Skeletal muscle cell (primary cell): ENCODE measurements around the gene CCR6.
"Not testable (repeated sequence)": the region's sequence is repeated elsewhere in the genome, so short reads cannot be mapped to it uniquely, and the experiment has no call there.

Experiments used
- DNase-seq: peaks from one replicate; pipeline ENCODE4 v3.0.0-alpha.2; 2010; ENCODE audit warnings: low read depth
- H3K4me3 ChIP-seq: 2 replicates; pipeline ENCODE4 v1.5.1; 2011; ENCODE audit warnings: low read depth, mild to moderate bottlenecking, control low read depth, low read length, moderate library complexity

The CCR6 gene

DNA sequence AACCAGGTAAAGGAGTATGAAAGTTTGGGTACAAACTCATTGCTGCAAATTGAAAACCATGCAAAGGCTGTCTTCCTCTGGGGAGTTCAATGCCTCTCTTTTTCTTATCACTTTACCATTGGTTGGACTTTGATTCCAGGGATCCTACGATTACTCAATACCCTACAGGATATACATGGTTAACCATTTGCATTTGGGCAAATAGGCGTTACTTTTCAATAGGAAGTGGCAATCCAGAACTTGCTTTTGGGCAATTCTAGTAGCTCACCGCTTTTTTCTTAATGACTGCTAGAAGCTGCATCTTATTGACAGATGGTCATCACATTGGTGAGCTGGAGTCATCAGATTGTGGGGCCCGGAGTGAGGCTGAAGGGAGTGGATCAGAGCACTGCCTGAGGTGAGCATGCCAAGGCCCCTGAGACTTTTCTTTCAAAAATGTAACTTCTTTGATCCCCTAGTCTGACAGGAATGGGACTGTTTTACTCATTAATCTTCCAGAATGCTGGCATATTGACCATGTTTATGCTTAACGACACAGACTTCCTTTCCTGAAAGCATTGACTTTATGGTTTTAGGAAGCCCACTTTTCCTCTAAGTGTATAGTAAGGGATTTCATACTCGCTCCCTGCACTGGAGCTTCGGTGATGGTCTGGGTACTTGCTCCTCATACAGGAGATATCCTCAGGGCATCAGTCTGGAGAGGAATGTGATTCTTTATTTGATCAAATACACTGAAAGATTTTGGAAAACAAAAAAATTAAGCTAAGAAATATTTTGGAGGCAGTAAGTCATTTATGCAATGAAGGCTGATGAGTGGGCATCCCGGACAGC is at the start of gene CCR6:
Gene CCR6 (plus strand): TSS at position 270 of the 831 bp plus-strand sequence. CDS start 13,039 bp downstream, outside the sequence.
- no peak for DNase-seq

DNA sequence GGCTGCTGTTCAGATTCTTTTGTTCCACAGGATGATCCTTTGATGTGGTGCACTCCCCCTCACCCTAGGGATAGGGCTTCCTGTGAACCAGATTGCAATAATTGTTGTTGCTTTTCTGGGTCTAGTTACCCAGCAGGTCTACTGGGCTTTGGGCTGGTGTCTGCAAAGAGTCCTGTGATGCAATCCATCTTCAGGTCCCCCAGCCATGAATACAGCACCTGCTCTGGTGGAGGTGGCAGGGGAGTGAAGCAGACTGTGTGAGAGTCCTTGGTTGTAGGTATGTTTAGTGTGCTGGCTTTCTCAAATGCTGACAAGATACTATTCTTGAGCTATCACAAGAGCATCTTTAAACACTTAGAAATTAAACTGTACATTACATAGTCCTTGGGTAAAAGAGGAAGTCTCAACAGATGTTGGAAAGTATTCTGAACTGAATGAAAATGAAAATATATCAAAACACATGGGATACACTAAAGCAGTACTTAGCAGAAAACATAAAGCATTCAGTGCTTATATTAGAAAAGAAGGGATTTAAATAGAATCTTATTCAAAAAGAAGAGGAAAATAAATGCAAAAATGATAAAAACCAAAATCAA is 49.1 kb upstream of the CCR6 start:
- no peak for DNase-seq
- no peak overlapping the region for H3K4me3 ChIP-seq

More for the DNA sequence above, at the start of gene CCR6:
- no peak within 1 kb of the TSS for H3K4me3 ChIP-seq

DNA sequence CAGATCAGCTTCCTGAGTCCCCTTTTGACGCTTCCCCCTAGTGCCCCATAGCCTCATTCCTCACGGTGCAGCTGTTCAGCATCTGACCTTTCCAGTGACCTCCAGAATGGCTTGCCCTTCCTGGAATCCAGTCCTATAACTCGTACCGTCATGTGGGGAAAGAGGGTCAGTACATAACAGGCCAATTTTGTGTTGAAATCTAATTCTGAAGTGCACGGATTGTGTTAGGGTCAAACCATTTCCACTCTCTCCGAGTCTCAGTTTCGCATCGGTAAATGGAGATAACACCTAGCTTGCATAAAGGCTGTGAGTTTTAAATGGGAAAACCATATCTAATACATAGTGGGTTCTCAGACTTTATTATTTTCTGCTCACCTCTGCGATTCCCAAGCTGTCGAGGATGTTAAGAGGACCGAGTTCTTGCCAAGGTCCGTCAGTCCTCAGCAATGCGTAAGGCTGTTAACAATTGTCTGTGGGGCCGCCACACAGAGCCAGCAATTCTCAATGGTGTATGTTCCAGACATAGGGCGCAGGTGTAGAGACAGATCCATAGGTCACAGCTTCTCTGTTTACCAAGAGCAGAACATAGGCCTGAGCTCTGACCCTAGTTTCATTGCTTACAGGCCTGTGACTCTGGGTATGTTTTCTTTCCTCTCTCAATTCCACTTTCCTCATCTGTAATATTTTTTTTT is 45.5 kb upstream of the CCR6 start:
- H3K4me3 ChIP-seq = no peak overlapping the region
- no peak for DNase-seq

DNA sequence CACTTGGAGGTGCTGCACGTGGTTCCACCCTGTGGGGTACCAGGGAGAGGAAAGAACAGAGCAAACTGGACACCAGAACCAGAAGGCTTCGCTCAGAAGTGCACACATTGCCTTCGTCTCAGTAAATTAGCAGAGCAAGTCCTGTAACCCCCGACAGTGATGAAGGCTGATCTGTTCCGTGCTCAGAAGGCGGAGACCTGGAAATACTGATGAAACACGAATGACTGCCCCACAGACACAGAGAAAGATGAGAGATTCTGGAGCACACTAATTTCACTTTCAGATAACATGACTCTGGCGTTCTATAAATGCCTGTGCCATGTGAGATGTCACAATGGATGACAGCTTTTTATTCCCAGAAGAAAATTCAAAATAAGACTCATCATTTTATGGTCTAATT is 44.2 kb upstream of the CCR6 start:
- no peak for DNase-seq
- H3K4me3 ChIP-seq = no peak overlapping the region

DNA sequence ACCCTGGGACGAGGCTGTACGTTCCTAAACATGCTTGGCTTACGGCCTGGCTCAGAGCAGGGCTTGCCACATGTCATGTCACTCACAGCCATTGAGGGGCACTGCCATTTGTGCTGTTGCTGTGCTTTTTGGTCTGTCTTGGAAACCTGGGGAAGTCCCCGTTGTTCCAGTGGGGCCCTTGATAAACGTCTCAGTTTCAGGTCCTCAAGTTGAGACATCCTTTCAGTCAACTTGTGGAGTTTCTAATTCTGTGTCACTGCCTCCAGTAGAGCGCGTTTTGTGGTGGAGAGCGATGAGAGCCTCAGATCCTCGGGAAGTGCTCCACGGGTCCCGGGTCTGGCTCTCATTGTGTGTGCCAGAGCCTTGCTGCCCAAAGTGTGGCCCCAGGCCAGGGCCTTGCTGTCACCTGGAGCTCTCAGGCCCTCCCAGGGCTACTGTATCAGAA is 43.0 kb upstream of the CCR6 start:
- no peak overlapping the region for H3K4me3 ChIP-seq
- no peak for DNase-seq

GRCh38 chr6:167087857-167088354 is 35.0 kb upstream of the CCR6 start:
- DNase-seq = no peak
- H3K4me3 ChIP-seq = no peak overlapping the region

GRCh38 chr6:167088741-167089140 is 34.2 kb upstream of the CCR6 start:
- not testable (repeated sequence) for H3K4me3 ChIP-seq, DNase-seq

DNA sequence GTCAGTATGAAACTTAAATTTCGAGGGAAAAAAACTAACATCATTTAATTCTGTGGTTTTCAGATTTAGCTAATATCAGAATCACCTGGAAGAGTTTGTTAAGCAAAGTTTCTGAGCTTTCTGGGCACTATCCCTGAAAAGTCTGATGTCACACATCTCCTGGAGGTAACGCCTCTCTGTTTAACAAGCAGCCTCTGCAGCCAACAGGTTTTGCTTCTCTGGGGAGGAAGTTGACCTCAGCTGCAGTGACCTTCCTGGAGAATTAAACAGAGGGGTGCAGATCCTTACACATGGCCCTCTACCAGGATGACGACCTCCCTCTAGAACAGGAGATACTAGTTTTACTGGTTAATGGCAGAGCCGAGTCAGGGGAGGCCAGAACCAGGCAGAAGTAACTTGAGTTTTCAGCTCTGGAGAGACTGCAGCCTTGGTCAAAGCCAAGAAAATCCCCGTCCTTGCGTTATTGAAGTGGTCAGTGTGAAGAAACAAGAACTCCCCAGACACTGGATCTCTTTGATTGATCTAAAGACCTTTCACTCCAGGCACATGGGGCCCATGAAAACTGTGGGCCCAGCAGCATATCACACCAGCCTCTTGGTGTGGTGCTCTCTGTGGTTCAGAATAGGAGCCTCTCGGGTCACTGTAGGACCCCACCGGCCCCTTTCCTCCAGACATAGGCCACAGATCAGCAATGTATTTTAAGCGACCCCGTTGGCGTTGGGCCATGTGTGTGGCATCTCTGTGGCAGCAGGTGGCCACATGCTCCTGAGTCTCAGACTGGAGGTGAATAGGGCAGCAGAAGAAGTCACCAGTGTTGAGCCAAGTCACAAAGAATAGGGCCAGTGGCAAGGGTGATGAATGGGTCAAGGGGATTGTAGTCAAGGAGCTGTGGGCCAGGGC is 33.4 kb upstream of the CCR6 start:
- no peak for DNase-seq
- no peak overlapping the region for H3K4me3 ChIP-seq

DNA sequence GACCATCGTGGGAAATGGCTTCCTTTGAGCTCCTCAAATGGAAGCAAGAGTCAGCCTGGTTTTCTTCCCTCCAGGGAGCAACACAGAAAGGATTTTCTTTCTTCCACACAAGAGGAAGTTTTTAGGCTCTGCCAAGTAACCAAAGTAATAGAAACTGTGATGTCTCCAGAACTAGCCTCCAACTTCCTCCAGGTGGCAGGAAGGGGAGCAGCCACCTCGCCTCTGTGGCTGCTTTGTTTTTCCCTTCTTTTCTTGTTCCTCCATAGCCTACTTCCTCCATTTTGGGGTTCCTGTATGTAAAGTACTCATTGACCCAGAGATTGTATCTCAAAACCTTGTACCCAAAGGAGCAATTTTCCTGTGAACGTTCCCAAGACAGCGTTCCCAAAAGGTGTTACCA is 32.7 kb upstream of the CCR6 start:
- DNase-seq = no peak

DNA sequence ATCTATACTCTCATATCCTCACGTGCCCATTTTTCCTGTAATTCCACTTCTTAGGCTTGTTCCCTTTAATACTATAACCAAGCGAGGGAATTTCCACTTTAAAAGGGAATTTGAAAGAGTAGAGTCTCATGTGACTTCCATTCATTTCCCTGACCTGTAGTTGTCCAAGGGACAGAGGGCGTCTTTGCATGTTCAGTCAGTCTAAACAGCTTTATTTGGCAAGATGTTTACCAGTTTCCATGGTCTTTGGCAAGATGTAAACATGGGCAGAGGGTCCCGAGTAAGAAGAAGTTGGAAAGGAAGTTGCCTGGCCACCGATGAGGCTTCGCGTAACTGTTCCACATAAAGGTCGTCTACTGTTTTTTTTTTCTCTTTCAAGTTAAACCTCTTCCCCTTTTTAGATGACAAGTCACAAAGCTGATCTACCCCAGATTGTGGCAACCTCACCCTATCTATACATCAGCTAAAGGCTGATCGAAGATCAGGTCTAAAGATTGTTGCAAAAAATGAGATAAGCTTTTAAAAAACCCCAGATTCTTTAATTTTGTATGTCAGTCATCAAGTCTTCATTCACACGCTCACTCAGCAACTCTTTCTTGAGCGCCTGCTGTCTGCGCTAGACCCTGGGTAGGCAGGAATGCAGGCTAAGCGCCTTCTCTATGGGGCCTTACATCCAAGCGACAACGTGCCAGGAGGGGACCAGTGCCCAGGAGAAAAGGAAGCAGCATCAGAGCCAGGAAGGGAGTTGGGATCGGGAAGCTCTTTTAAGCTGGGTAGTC is 31.7 kb upstream of the CCR6 start:
- no peak for DNase-seq
- H3K4me3 ChIP-seq = no peak overlapping the region

More for the DNA sequence above, 32.7 kb upstream of the CCR6 start:
- no peak overlapping the region for H3K4me3 ChIP-seq

DNA sequence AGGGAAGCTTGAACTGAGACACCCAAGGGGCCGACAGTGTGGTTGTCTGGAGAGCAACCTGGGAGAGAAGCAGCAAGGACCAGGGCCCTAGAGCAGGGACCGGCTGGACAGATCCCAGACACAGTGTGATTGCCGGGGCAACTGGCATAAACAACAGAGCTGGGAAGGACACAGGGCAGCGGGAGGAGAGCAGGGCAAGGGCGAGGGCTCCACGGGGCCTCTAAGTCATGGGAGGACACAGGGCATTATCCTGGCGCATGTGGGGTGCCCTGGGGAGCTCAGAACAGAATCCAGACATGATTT is 31.1 kb upstream of the CCR6 start:
- H3K4me3 ChIP-seq = no peak overlapping the region
- DNase-seq = no peak

DNA sequence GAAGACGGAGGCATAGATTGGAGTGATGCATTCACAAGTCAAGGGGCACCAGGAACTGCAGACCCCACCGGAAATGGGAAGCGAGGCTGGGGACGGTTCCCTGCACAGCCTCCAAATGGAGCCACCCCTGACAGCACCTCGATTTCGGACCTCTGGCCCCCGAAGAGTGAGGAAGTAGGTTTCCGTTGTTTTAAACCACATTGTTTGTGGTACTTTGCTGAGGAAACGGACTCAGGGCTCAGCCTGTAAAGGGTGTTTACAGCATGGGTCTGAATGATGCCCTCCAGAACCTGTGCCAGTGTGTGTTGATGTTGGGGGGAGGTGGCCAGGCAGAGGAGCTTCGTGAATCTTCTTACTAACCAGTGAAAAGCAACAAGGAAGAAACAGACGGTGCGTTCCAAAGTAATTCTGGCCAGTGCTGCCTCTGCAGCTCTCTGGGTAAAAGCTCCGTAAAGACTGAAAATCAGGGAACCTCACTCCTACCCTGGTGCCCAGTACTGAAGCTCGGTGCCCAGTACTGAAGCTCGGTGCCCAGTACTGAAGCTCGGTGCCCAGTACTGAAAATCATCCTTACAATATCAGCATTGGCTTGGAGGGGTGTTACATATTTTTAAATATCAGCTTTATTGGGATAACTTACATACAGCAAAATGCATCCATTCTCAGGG is 30.1 kb upstream of the CCR6 start:
- H3K4me3 ChIP-seq = no peak overlapping the region
- no peak for DNase-seq

- no peak for DNase-seq
- no peak overlapping the region for H3K4me3 ChIP-seq
These were observed 29.4 kb upstream of the CCR6 start for GRCh38 chr6:167093406-167093921.

DNA sequence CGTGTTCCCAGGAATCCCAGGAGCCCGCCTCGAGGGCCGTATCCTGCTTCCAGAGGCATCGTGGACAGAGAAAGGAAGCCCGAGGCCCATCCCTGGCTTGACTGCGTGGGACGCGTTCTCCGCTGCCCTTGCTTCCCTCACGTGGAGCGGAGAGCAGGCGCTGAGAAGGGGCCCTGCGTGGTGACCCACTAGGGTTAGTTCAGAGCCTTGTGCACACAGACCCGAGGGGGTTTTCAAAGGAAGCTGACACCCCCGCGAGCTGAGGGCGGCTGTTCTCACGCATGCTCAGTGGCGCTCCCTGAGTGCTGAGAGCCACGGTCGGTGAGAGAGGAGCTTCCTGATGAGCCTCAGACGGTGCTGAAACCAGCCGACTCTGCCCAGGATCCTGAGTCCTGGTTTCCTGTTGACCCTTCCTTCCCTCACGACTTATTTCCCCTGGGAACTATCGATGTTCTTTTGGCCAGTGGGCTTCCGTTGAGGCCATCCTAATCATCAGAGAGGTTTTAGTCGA is 28.9 kb upstream of the CCR6 start:
- no peak for DNase-seq
- H3K4me3 ChIP-seq = no peak overlapping the region

DNA sequence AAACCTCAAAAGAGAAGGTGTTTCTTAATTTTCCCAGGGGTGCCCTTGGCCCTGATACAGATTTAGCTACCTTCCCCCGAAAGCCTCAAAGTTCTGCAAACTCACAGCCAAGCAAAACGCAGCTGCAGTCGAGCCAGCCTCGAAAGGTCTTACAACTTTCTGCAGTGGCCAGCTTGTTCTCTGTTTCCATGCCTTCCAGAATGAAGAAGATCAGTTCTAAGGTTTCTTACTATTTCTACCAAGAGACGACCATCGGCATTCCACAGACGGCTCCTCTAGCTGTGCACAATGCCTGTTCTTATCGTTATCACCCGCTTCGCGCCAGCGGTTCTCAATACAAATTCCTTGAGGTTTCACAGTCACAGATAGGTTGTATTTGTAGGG is 28.5 kb upstream of the CCR6 start:
- no peak overlapping the region for H3K4me3 ChIP-seq
- DNase-seq = no peak

DNA sequence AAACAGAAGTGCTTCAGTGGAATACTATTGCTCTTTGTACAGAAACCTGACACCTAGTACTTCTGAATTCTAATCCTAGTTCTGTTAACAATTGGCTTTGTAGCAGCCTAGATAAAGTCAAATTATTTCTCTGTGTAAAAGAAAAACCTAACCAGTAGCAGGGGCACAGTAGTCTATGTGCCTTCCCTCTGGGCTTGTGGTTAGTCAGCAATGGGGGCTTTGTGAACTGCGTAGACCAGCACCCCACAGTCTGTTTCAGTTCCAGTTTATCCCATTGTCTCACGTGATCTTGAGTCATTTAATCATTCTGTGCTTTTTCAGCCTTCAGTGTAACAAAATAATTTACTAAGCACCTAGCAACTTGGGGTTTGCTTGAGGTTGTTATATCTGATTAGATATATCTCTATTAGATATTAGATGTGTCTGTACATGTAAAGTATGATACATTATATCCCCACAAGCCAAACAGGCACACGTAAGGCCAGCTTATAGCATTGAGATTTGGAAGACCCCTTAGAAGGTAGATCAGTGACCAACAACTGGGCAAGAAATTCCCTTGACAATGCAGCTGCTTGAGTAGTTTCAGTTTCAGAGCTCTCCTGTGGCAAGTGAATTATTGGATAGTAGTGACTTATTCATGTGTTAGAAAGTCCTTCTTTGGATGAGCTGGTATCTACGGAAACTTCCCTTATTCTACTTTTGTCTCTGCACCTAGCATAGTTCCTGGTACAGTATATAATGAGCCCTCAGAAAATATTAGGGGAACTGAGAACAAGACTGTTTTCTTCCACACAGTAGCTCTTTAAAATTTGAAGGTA is 27.9 kb upstream of the CCR6 start:
- no peak overlapping the region for H3K4me3 ChIP-seq
- no peak for DNase-seq

DNA sequence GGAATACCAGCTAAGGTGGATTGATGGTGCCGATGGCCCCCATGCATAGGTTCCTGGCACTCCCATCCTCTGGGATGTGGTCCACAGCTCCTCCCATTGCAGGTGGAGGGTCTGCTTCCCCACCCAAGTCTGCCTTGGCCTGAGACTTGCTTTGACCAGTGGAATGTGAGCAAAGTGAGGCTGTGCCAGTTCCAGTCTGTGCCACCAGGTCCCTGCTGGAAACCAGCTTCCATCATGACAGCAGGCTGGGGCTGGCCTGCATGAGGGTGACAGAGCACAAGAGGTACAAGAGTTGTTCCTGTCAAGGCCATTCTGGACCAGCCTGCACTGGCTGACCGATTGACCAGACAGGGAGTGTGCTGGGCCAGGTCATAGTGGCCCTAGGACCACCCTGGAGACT is 27.0 kb upstream of the CCR6 start:
- no peak for DNase-seq
- no peak overlapping the region for H3K4me3 ChIP-seq
